Esophagus (tissue), 2 donors: ENCODE measurements around the gene LILRB4. TPM values are rescaled to one million over a fixed set of nuclear protein-coding genes. Genes with fewer than 3 reads are reported as not detected.
"Not testable (repeated sequence)": the region's sequence is repeated elsewhere in the genome, so short reads cannot be mapped to it uniquely, and the experiment has no call there.

ENCODE experiments used
- H3K27ac ChIP-seq, 2 donors: one replicate each; pipeline ENCODE4 v1.5.1; 2013; ENCODE audit warnings: low read depth in 2 of 2, mild to moderate bottlenecking in 2 of 2, inconsistent platforms in 1 of 2, low read length in 1 of 2, moderate library complexity in 1 of 2
- H3K27me3 ChIP-seq, 2 donors: one replicate each; pipeline ENCODE4 v1.6.1; 2013; ENCODE audit warnings: low read length in 2 of 2, control low read depth in 1 of 2, mild to moderate bottlenecking in 1 of 2; ENCODE audit not compliant: insufficient read depth in 2 of 2, control insufficient read depth in 1 of 2
- H3K36me3 ChIP-seq, 2 donors: one replicate each; pipeline ENCODE4 v1.6.1; 2013; ENCODE audit warnings: low read length in 1 of 2; ENCODE audit not compliant: control insufficient read depth in 2 of 2, insufficient read depth in 2 of 2
- H3K4me1 ChIP-seq, 2 donors: one replicate each; pipeline ENCODE4 v1.6.1; 2013; ENCODE audit warnings: low read length in 1 of 2; ENCODE audit not compliant: control insufficient read depth in 2 of 2, insufficient read depth in 2 of 2
- H3K4me3 ChIP-seq, 2 donors: one replicate each; pipeline ENCODE4 v1.5.1; 2013; ENCODE audit warnings: low read length in 2 of 2, mild to moderate bottlenecking in 2 of 2, low read depth in 1 of 2, moderate library complexity in 1 of 2
- H3K9me3 ChIP-seq, 2 donors: one replicate each; pipeline ENCODE4 v1.6.1; 2013; ENCODE audit warnings: mild to moderate bottlenecking in 2 of 2, low read depth in 1 of 2, low read length in 1 of 2, moderate library complexity in 1 of 2; ENCODE audit not compliant: control insufficient read depth in 2 of 2, insufficient read depth in 1 of 2
- WGBS, 2 donors: extraction: QIAGEN DNeasy Blood & Tissue Kit; methylation state at CpG; one replicate each; pipeline ENCODE4 v1.1.7; 2013; 5-methylcytosine and 5-hydroxymethylcytosine counted together
- polyA plus RNA-seq, 2 donors: library from polyadenylated mRNA; stranded (reverse); fragments of 200-250 nt; gene quantifications; one replicate each; pipeline ENCODE4 v1.2.3, GENCODE V29; 2013
- donor health status: healthy with polysubstance abuse.
- donor health status: Bipolar disorder and iron deficiency.

LILRB4 gene
- polyA plus RNA-seq, result under 1 TPM; 0.35 to 0.58 TPM

- 51 to 65% methylated on average over 7 of the region's 7 CpGs for whole genome bisulfite sequencing, 2 donors
- no peaks in the 10 kb centered on the region for H3K4me1 ChIP-seq
- no peak within 1 kb of the TSS for H3K4me3 ChIP-seq
- no peak within 1 kb of the TSS for H3K27ac ChIP-seq
- H3K9me3 ChIP-seq, result peaks cover 0 to 2% of the 10 kb centered on the region in 2 donors
- no peaks in the 10 kb centered on the region for H3K36me3 ChIP-seq
- peaks cover 0 to 2% of the 10 kb centered on the region in 2 donors for H3K27me3 ChIP-seq
Observed at GRCh38 chr19:54662730-54663129, at the start of gene LILRB4. Gene LILRB4 (plus strand): TSS chr19:54662985. CDS start chr19:54663034, 49 bp downstream.

- no peaks in the 10 kb centered on the region for H3K36me3 ChIP-seq
Observed at GRCh38 chr19:54614726-54615125, 48.1 kb upstream of the LILRB4 start.

GRCh38 chr19:54616057-54616456, 46.7 kb upstream of the LILRB4 start:
- H3K27me3 ChIP-seq, result no peaks in the 10 kb centered on the region
- H3K27ac ChIP-seq, result no peak overlapping the region
- H3K4me1 ChIP-seq, result no peaks in the 10 kb centered on the region
- H3K4me3 ChIP-seq, result no peak overlapping the region
- H3K36me3 ChIP-seq, result no peaks in the 10 kb centered on the region
- 57 to 61% methylated on average over 3 of the region's 3 CpGs for WGBS, 2 donors
- no peaks in the 10 kb centered on the region for H3K9me3 ChIP-seq

More at GRCh38 chr19:54614726-54615125, 48.1 kb upstream of the LILRB4 start:
- Histone ChIP-seq H3K9me3 (no peaks in the 10 kb centered on the region), H3K4me3 (no peak overlapping the region), H3K27ac (no peak overlapping the region), H3K27me3 (no peaks in the 10 kb centered on the region), H3K4me1 (no peaks in the 10 kb centered on the region)
- 83 to 94% methylated on average over 1 of the region's 1 CpG for WGBS, 2 donors

DNA sequence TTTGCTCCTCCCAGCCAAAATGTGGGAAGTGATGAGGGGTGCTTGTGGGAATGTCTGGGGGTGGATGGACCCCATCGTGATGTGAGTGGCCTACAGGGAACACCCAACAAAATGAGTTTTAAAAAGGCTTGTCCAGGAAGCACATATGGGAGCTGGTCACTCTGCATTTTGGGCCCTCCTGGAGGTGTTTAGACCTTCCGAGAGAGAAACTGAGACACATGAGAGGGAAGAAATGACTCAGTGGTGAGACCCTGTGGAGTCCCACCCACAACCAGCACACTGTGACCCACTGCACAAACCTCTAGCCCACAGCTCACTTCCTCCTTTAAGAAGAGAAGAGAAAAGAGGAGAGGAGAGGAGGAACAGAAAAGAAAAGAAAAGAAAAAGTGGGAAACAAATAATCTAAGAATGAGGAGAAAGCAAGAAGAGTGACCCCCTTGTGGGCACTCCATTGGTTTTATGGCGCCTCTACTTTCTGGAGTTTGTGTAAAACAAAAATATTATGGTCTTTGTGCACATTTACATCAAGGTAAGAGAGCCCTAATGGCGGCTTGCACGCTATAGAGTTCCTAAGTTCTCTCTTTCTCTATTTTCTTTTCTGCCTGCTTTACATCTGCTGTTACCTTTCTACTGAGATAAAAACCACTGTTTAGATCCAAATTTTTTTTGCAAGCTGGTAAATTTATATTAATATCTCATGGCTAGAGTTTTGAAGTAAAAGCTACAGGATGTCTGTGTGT, 45.8 kb upstream of the LILRB4 start:
- Histone ChIP-seq H3K9me3 (no peaks in the 10 kb centered on the region), H3K27ac (no peak overlapping the region), H3K4me1 (no peaks in the 10 kb centered on the region), H3K36me3 (no peaks in the 10 kb centered on the region), H3K4me3 (no peak overlapping the region), H3K27me3 (no peaks in the 10 kb centered on the region)
- WGBS, 2 donors, result 42 to 58% methylated on average over 5 of the region's 5 CpGs

DNA sequence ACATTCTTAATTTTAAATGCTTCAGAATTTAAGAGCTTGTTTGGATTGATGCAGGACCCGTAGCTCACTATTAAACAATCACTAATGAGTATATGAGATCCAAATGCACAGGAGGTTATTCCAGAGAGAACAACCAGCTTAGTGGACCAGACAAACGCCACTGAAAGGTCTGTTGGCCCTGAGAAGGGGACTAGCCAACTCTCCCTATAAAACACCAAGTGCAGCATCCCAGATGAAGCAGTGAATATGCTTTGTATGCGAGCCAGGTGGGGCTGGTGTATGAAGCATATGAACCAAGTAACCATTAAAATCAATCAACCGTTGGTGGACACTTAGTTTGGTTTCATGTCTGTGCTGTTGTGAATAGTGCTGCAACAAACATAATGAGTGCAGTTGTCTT, 42.3 kb upstream of the LILRB4 start:
- Histone ChIP-seq H3K27ac (no peak overlapping the region), H3K27me3 (no peaks in the 10 kb centered on the region), H3K9me3 (no peaks in the 10 kb centered on the region), H3K4me1 (no peaks in the 10 kb centered on the region), H3K36me3 (no peaks in the 10 kb centered on the region), H3K4me3 (no peak overlapping the region)
- 71 to 73% methylated on average over 4 of the region's 4 CpGs for WGBS, 2 donors

DNA sequence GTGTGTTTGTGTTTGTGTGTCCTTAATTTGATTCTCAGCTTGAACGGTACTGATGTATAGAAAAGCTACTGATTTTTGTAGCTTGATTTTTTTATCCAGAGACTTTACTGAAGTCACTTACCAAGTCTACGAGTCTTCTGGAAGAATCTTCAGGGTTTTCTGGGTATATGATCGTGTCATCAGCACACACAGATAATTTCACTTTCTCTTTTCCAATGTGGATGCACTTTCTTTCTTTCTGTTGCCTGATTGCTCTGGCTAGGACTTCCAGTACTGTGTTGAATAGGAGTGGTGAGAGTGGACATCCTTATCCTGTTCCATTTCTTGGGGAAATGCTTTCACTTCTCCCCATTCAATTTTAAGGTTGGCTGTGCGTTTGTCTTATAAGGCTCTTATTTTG, 40.4 kb upstream of the LILRB4 start:
- WGBS, 2 donors, result 52 to 64% methylated on average over 4 of the region's 4 CpGs
- H3K36me3 ChIP-seq, result no peaks in the 10 kb centered on the region
- H3K9me3 ChIP-seq, result peaks cover 0 to 4% of the 10 kb centered on the region in 2 donors
- no peaks in the 10 kb centered on the region for H3K27me3 ChIP-seq
- H3K27ac ChIP-seq, result no peak overlapping the region
- no peak overlapping the region for H3K4me3 ChIP-seq
- no peaks in the 10 kb centered on the region for H3K4me1 ChIP-seq

GRCh38 chr19:54624234-54624633, 38.6 kb upstream of the LILRB4 start:
- WGBS, 2 donors, result 68 to 70% methylated on average over 10 of the region's 10 CpGs

GRCh38 chr19:54624934-54625730, 37.7 kb upstream of the LILRB4 start:
- 68 to 73% methylated on average over 10 of the region's 15 CpGs for WGBS, 2 donors
- not testable (repeated sequence) for H3K4me3 ChIP-seq, H3K27me3 ChIP-seq, H3K9me3 ChIP-seq, H3K4me1 ChIP-seq, H3K36me3 ChIP-seq, H3K27ac ChIP-seq

More at GRCh38 chr19:54624234-54624633, 38.6 kb upstream of the LILRB4 start:
- not testable (repeated sequence) for H3K27me3 ChIP-seq, H3K4me3 ChIP-seq, H3K9me3 ChIP-seq, H3K4me1 ChIP-seq, H3K36me3 ChIP-seq, H3K27ac ChIP-seq

- Histone ChIP-seq H3K27me3 (peaks cover 0 to 3% of the 10 kb centered on the region in 2 donors), H3K4me3 (no peak overlapping the region), H3K9me3 (peaks cover 0 to 4% of the 10 kb centered on the region in 2 donors), H3K4me1 (peaks cover 0 to 2% of the 10 kb centered on the region in 2 donors), H3K36me3 (no peaks in the 10 kb centered on the region), H3K27ac (no peak overlapping the region)
- WGBS, 2 donors, result 82 to 84% methylated on average over 8 of the region's 8 CpGs
Observed at GRCh38 chr19:54626757-54627156, 36.0 kb upstream of the LILRB4 start.
